A673 (cell line): ENCODE measurements around the gene NOTCH3.

Experiments
- CTCF ChIP-seq: fragments of 300-800, 200-600 bp; sonication (generic); conservative IDR thresholded peaks from 2 replicates; pipeline ENCODE4 v1.5.1; 2017; ENCODE audit warnings: low read depth, mild to moderate bottlenecking, antibody characterized with exemption, low read length, moderate library complexity, mixed read lengths
- EZH2 ChIP-seq: fragments of 200-600 bp; sonication (generic); IDR thresholded peaks from 2 replicates; pipeline ENCODE4 v1.6.1; 2017; ENCODE audit warnings: borderline replicate concordance, low read depth, mild to moderate bottlenecking, mixed read lengths, antibody characterized with exemption, low read length; ENCODE audit not compliant: poor library complexity, severe bottlenecking

DNA sequence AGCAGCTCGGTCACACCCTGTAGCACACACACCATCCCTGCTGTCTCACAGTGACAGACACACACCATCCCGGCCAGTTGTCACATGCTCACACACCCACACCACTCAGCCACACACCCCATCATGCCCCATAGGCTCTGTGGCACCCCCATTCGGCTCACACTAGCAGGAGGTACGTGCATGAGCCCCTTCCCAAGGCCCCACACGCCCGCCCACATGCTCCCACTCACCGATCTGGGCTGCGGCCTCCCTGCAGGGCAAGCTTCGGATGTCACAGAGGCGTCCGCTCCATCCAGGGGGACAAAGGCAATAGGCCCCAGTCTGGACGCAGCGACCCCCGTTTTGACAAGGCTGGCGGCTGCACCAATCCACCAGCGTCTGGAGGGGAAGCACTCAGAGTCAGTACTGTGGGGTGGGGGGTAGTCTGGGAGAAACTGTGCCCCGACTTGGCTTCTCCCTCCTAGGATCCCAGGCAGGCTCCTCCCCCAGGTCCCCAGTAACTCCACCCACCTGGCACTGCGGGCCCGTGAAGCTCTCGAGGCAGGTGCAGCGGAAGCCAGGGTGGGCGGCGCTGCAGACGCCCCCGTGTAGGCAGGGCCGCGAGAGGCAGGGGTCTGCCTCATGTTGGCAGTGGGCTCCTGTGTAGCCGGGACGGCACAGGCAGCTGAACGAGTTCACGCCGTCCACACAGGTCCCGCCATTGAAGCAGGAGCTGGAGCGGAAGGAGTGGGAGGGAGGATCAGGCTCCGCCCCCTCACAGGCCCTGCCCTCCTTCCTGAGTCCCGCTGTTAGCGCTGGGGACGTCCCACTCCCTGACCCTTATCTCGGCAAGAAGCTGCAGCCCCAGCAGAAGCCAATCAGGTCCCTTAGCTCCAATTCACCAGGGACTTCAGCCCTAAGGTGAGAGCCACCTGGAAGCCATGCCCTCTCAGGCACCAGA, 20.1 kb downstream of the NOTCH3 start:
- TF ChIP-seq CTCF = no peak
- no peak for TF ChIP-seq EZH2
